HG03457 (cell line): Measurements from ENCODE around the gene BSG.

ENCODE experiments used
- ATAC-seq: cut with Tn5 transposase; IDR thresholded peaks from one replicate; pipeline ENCODE4 v1.9.1; 2021; ENCODE audit warnings: moderate number of reproducible peaks; ENCODE audit not compliant: unreplicated experiment

Gene BSG

DNA sequence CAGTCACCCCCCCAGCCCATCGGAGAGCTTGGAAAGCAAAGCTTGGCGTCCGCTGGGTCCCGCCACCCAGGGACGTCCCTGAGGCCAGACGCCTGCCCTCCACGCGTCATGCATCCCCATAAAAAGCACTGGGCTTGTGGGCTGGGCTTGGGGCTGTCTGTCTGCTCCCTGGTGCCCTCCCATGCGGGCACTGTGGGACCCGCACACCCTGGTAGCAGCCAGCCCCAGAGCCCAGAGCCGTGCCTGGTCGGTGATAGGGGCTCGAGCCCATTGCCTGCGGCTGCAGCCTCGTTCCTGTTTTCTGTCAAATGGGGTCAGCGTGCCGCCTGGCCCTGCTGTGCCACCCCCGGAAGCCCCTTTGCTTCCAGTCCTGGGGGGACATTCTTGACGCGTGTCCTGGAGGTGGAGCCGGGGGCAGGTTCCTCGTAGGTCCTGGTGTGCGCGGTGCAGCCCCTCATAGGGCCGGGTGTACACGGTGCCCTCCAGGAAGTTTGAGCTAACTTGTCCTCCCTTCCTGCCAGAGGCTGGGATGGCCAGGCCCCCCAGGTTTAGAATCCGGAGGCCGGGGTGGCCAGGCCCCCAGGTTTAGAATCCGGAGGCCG, 32.9 kb upstream of the BSG start:
- ATAC-seq = no peak

DNA sequence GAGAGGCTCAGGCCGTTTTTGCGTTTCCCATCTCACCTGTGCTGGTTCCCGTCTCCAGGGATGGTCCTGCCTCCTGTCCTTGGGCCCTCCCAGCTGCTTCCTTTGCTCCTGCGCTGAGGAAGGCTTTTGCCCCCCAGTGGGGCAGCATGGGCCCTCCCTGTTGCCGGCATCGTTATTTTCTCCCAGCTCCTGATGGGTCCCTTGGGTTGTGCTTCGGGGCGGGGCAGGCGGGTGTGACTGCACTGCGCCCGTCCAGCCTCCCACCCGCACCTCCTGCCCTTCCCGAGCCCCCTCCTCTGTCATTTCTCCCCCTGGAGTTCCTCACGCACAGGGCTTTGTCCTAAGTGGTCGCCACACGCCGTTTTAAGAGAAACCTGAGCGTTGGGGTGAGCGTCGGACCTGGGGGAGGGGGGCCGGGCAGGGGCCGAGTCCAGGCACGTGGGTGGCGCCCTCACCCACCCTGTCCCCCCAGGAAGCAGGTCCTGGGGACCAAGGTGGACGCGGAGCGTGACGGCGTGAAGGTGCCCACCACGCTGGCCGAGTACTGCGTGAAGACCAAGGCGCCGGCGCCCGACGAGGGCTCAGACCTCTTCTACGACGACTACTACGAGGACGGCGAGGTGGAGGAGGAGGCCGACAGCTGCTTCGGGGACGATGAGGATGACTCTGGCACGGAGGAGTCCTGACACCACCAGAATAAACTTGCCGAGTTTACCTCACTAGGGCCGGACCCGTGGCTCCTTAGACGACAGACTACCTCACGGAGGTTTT, 31.3 kb upstream of the BSG start:
- no peak for ATAC-seq

- no peak for ATAC-seq
Observed at GRCh38 chr19:541699-542098, 30.7 kb upstream of the BSG start.

DNA sequence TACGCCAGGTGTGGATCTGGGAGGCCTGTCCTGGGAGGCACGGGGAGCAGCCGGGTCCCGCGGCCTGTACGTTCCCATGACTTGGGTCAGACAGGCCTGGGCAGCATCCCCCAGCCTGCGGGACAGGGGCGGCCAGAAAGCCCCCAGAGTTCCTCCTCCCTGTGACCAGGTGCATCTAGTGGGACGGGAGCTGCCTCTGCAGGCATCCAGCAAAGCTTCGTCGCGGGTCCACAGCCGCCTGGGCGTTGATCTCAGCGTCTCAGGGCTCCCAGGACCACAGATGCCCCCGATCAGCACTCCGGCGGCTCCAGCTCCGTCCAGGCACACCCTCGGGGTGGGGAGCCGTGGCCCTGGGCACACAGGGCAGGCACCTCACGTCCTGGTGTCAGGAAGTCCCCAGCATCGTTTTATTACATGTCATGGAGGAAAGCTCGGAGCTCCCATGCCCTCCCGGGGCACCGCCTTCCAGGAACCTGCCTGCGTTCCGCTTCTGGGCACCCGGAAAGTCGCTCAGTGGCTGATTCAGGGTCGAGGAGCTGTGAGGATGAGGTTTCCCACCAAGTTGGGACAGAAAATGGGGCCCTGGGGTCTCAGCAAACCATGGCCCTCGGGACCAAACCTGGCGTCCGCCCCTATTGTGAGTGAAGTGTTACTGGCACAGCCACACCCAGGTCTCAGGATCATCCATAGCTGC, 30.1 kb upstream of the BSG start:
- ATAC-seq = no peak

DNA sequence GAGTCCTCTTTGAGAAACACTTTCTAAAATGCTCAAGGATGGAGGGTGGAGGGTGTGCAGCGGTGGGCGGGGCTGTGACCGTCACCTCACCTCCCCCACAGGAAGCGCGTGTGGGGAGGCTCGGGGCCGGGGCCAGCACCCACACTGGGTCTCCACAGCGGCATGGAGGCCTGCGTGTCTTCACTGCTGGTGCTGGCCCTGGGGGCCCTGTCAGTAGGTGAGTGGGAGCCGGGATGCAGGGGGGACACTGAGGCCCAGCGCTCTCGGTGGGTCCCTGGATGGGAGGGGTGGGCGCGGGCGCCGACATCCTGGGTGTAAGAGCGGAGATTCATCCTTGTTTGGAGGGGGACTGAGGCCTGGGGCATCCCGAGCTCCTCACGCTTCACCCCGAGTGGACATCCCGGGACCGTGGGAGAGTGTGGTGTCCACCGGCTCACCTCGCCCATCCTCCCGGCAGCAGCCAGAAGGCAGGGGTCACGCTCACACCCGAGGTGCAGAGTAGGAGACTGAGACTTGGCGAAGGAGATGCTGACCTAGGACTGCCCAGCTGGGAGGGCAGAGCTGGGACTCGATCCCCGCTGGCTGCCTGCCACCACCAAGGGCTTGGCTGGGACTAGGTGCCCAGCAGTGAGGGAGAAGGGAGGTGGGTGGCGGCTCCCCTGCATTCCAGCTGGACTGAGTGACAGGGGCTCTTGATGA, 28.3 kb upstream of the BSG start, which contains the start of gene GZMM:
TSS of gene GZMM (plus strand) at position 144 of the 699 bp plus-strand sequence. CDS start at position 163, 19 bp downstream.
- no peak for ATAC-seq

- no peak for ATAC-seq
Observed at GRCh38 chr19:547117-547516, 25.3 kb upstream of the BSG start.

GRCh38 chr19:547836-548720, 24.3 kb upstream of the BSG start:
- ATAC-seq = no peak

- no peak for ATAC-seq
Observed at GRCh38 chr19:548886-549830, 23.2 kb upstream of the BSG start.

- no peak for ATAC-seq
Observed at GRCh38 chr19:554817-555216, 17.6 kb upstream of the BSG start.

DNA sequence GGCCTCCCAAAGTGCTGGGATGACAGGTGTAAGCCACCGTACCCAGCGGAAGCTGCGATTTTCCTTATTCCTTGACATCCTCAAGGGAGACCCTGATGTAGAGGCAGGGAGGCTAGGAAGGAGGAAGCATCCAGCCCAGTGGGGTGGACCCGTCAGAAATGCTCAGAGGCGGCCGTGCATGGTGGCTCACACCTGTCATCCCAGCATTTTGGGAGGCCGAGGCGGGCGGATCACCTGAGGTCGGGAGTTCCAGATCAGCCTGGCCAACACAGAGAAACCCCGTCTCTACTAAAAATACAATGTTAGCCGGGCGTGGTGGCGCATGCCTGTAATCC, 17.0 kb upstream of the BSG start:
- ATAC-seq = no peak

DNA sequence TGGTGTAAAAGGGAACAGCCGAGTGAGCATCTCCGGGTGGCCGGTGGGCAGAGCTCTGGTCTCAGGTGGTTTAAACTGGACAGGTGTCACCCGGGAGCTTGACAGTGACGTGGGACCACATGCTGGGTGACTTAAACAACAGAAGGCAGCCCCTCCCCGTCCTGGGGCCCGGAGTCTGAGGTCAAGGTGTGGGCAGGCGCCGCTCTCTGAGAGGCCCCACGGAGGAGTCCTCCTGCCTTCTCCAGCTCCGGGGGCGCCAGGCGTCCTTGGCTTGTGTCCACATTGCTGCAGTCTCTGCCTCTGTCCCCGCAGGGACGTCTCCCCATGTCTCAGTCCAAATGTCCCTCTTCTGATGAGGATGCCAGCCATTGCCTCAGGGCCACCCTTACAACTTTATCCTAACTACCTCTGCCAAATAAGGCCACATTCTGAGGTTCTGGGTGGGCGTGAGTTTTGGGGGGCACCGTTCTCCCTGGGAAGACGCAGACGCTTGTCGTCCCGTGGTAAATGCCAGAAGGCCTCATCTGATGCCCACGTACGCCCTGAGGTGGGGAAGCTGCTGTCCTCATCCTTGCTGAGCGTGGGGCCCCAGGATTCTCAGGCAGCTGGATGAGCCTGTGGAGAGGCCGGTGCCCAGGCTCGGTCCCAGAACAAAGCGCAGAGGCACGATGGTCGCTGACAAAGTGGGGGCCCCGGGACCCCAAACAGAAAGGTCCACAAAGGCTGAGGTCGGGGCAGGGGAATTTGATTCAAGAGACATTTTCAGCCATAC, 15.6 kb upstream of the BSG start:
- no peak for ATAC-seq

DNA sequence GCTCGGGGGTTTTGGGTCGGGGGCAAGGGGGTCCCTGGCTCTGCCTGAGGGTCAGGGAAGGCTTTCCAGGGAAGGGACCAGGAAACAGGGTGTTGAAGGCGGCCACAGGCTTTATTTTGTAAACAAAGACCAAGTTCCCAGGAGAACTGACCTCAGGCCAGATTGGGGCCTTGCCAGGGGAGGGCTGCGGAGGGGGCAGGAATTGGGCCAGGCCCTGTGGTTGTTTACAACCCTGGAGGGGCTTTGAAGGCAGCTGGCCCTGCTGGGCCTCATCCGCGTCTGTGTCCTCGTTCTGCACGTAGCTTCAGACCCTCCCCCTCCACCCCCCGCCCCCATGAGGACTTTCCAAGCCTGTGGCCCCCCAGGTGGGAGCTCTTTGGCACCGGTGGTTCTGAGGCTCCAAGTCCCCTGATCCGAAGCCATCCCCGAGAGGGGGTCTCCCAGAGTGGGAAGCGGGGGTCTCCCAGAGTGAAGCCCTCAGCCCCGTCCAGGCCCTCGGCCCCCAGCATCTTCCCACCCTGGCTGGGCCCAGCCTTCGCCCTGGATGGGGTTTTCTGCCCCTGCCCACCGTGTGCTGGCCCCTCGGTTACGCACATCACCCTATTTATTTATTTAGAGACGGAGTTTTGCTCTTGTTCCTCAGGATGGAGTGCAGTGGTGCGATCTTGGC, 13.5 kb upstream of the BSG start:
- no peak for ATAC-seq

DNA sequence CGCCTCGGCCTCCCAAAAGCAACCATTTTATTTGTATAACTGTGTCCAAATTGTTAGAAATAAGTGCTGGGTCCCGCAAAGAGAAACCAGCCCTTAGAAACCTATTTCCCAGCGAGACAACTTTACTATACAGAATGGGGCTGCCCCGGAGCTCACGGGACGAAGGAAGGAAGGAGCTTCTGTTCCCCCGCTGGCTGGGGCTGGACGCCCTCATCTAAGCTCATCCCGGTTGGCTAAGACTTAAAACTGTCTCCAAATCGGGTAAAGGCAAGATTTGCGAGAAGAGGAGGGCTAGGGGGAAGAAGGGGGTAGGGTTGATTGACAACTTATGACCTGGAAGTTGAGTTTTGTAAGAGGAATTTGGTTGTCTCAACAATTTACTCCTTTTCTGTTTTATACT, 12.3 kb upstream of the BSG start:
- no peak for ATAC-seq

DNA sequence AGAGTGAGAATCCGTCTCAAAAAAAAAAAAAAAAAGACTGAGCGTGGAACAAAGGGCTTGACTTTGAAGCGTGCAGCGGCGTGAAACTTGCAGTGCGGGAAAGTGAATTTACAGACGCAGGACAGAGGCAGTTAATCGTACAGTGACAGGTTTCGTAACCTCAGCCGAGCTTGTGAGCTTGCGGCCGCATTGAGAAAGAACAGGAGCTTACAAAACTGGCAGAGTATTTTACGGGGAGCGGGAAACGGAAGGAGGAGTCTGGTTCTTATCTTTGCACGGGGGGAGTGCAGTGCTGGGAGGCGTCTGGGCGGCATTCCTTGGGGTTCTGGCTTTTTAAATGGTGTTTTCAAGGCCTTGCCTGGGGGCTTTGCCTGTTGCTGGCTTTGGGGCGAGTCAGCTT, 6.0 kb upstream of the BSG start:
- ATAC-seq = no peak

- no peak for ATAC-seq
Observed at GRCh38 chr19:566844-567243, 5.6 kb upstream of the BSG start.

- no peak for ATAC-seq
Observed at GRCh38 chr19:567296-567900, 5.0 kb upstream of the BSG start.

- no peak for ATAC-seq
Observed at GRCh38 chr19:570251-570686, 2.1 kb upstream of the BSG start.
